ENCODE data around the gene MTERF4. TPM values are rescaled to one million over a fixed set of nuclear protein-coding genes. Genes with fewer than 3 reads are reported as not detected.
A peak's percentile ranks its signal among the peaks of the same experiment; 100 is the strongest.

The MTERF4 gene
- total RNA-seq, 4 donors from 2014 or later = 67.8 to 110 (median 91.0) TPM

DNA sequence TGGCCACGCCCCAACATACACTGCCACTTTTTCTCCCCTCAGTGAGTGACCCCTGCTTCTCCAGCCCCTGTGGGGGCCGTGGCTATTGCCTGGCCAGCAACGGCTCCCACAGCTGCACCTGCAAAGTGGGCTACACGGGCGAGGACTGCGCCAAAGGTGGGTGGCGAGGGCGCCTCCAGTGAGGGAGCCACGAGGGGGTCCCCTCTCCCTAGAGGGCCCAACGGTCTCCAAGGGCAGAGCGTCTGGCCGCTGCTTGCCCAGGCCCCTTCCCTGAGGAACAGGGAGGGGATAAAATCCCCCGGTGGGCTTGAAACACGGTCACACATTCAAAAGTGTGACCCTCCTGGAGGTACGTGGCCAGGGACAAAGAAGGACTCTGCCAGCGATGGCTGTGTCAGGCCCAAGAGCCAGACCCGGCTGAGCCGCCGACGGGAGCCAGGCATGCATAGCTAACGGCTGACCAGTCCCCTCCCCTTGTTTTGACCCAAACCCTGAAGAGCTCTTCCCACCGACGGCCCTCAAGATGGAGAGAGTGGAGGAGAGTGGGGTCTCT is 37.2 kb downstream of the MTERF4 start:
- 37 to 75% methylated on average over 6 to 16 of the region's 23 CpGs for WGBS, 2 donors
- Histone ChIP-seq H3K4me1 (peaks cover 34 to 50% of the 10 kb centered on the region in 2 donors), H3K9me3 (no peaks in the 10 kb centered on the region), H3K27ac (peak overlapping the region; percentile 83 to 92 (median 85)), H3K4me3 (replicated peaks in 1 of 3) (no peak overlapping the region), H3K27me3 (no peaks in the 10 kb centered on the region), H3K36me3 (peaks cover 27 to 38% of the 10 kb centered on the region in 2 donors)
- no peak for DNase-seq
- TF ChIP-seq POLR2A (IDR thresholded peaks at IDR 0.05) = no peak
- TF ChIP-seq CTCF (IDR thresholded peaks at IDR 0.05) = no peak
- intact Hi-C loops (cut with DNase I) = no loop called here

- DNase-seq = peak; percentile 83 to 86
- H3K27ac ChIP-seq = peak overlapping the region; percentile 83 to 92 (median 85)
- intact Hi-C loops (cut with DNase I) = no loop called here
Measured at GRCh38 chr2:241064008-241064801, 37.9 kb downstream of the MTERF4 start.

GRCh38 chr2:241063587-241063986 is 38.5 kb downstream of the MTERF4 start:
- H3K9me3 ChIP-seq = no peaks in the 10 kb centered on the region
- peaks cover 34 to 50% of the 10 kb centered on the region in 2 donors for H3K4me1 ChIP-seq
- intact Hi-C loops (cut with DNase I) = no loop called here
- H3K36me3 ChIP-seq = peaks cover 14 to 25% of the 10 kb centered on the region in 2 donors
- H3K27ac ChIP-seq = peak overlapping the region; percentile 83 to 92 (median 85)
- no peaks in the 10 kb centered on the region for H3K27me3 ChIP-seq
- H3K4me3 ChIP-seq (replicated peaks in 1 of 3) = peak overlapping the region in 1 of 3 donors; percentile 23
- WGBS, 2 donors = 24 to 45% methylated on average over 4 to 8 of the region's 8 CpGs
- TF ChIP-seq CTCF (IDR thresholded peaks at IDR 0.05) (peak in 2 of 6 experiments; percentile 27 to 38), POLR2A (IDR thresholded peaks at IDR 0.05) (no peak)
- DNase-seq = peak; percentile 48 to 57

More at GRCh38 chr2:241064008-241064801, 37.9 kb downstream of the MTERF4 start:
- TF ChIP-seq CTCF (IDR thresholded peaks at IDR 0.05) (no peak), POLR2A (IDR thresholded peaks at IDR 0.05) (peak in 1 of 2 donors; percentile 90)
- Histone ChIP-seq H3K36me3 (peaks cover 20 to 31% of the 10 kb centered on the region in 2 donors), H3K27me3 (no peaks in the 10 kb centered on the region), H3K4me1 (peaks cover 34 to 50% of the 10 kb centered on the region in 2 donors), H3K9me3 (no peaks in the 10 kb centered on the region), H3K4me3 (replicated peaks in 1 of 3) (peak overlapping the region in 1 of 3 donors; percentile 23)
- 48 to 59% methylated on average over 19 to 28 of the region's 32 CpGs for WGBS, 2 donors

DNA sequence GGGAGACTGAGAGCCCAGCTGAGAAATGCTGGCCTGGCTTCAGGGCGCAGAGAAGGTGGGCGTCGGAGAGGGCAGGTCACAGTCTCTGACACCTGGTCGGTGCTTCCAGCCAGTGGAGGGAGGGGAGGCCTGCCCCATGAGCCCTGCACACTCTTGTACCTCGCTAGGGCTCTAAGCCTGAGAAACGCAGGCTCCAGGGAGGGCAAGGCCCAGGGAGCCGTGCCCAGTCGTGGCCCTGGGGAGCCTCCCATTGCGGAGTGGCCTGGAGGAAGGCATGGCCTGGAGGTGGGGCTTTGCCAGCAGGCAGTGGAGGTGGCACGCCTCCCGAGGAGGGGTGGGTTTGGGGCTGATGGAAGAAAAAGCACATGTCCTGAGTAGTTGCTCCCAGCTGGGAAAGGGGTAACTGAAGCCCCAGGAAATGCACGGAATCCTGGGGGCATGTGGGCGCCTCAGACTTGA is 39.0 kb downstream of the MTERF4 start:
- Histone ChIP-seq H3K9me3 (no peaks in the 10 kb centered on the region), H3K27me3 (no peaks in the 10 kb centered on the region), H3K27ac (peak overlapping the region; percentile 83 to 92 (median 85)), H3K36me3 (peaks cover 9 to 20% of the 10 kb centered on the region in 2 donors), H3K4me3 (replicated peaks in 1 of 3) (no peak overlapping the region), H3K4me1 (peaks cover 34 to 50% of the 10 kb centered on the region in 2 donors)
- WGBS, 2 donors = 8 to 27% methylated on average over 8 to 12 of the region's 13 CpGs
- peak; percentile 63 to 75 for DNase-seq
- TF ChIP-seq CTCF (IDR thresholded peaks at IDR 0.05) (no peak), POLR2A (IDR thresholded peaks at IDR 0.05) (no peak)
- intact Hi-C loops (cut with DNase I) = no loop called here

All from thyroid gland (tissue), 4 donors.